GM12892 (cell line): ENCODE results near the gene FLT4.

Source experiments
- POLR2A ChIP-seq: IDR thresholded peaks from 2 replicates; pipeline ENCODE4 v1.6.1; 2011; ENCODE audit warnings: low read depth, low read length, control low read depth
- POLR2AphosphoS5 ChIP-seq: IDR thresholded peaks from 2 replicates; pipeline ENCODE4 v1.6.1; 2011; ENCODE audit warnings: low read depth, low read length, control low read depth

DNA sequence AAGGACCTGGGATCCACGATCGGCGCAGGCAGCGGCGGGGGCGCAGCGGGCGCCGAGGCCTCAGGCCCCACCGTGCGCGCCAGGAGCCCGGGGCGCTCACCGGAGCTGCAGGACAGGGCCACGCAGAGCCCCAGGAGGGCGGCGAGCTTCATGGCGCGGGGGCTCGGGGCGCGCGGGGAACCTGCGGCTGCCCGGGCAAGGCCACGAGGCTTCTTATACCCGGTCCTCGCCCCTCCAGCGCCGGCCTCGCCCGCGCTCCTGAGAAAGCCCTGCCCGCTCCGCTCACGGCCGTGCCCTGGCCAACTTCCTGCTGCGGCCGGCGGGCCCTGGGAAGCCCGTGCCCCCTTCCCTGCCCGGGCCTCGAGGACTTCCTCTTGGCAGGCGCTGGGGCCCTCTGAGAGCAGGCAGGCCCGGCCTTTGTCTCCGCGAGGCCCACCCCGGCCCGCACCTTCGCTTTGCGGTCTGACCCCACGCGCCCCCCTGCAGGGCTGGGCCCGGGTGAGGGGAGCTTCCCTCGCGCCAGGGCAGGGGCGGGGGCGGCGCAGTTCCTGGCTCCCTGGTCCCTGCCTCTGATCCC lies 58.0 kb downstream of the FLT4 start, which contains the start of gene SCGB3A1:
- TF ChIP-seq POLR2A (no peak), POLR2AphosphoS5 (no peak)
